K562 (cell line): ENCODE measurements around the gene TMEM121B. TPM values are rescaled to one million over a fixed set of nuclear protein-coding genes. Genes with fewer than 3 reads are reported as not detected.

Experiments used
- ATF1 ChIP-seq, 2 experiments: fragments of 450-650 bp in 1 of 2; IDR thresholded peaks; 2 replicates each; pipeline ENCODE4 v1.6.1; 2016; ENCODE audit warnings: missing compliant biosample characterization in 1 of 2, missing genetic modification characterization in 1 of 2
- CCNT2 ChIP-seq: IDR thresholded peaks from 2 replicates; pipeline ENCODE4 v1.6.1; 2011; ENCODE audit warnings: borderline replicate concordance, low read depth, mild to moderate bottlenecking, moderate library complexity, mixed read lengths, low read length; ENCODE audit not compliant: insufficient read length; ENCODE audit errors: extremely low read depth
- CREBBP ChIP-seq: IDR thresholded peaks from one replicate; pipeline ENCODE4 v1.6.1; 2012; ENCODE audit warnings: low read depth, mild to moderate bottlenecking, control low read depth, inconsistent platforms, low read length
- FOXK1 ChIP-seq: sonication (generic); formaldehyde crosslinking; IDR thresholded peaks from 2 replicates; pipeline ENCODE4 v1.8.0; 2022; ENCODE audit warnings: missing genetic modification reagents, mild to moderate bottlenecking, borderline replicate concordance
- GTF2E2 ChIP-seq: fragments of 200-800 bp; sonication (Bioruptor generic); IDR thresholded peaks from 2 replicates; pipeline ENCODE4 v1.6.1; 2016; ENCODE audit warnings: missing genetic modification characterization, missing compliant biosample characterization
- NCOA6 ChIP-seq: fragments of 450-650 bp; IDR thresholded peaks from 2 replicates; pipeline ENCODE4 v1.6.1; 2017; ENCODE audit warnings: mild to moderate bottlenecking
- NFIC ChIP-seq: fragments of 450-650 bp; IDR thresholded peaks from 2 replicates; pipeline ENCODE4 v1.6.1; 2017; ENCODE audit warnings: mild to moderate bottlenecking, inconsistent platforms
- RUNX1 ChIP-seq: sonication (generic); IDR thresholded peaks from 2 replicates; pipeline ENCODE4 v1.6.1; 2016; ENCODE audit warnings: antibody characterized with exemption, low read depth
- ZFX ChIP-seq: sonication (generic); formaldehyde crosslinking; IDR thresholded peaks from 2 replicates; pipeline ENCODE4 v1.8.0; 2022; ENCODE audit warnings: mild to moderate bottlenecking, missing genetic modification reagents, moderate library complexity
- ZNF695 ChIP-seq: fragments of 450-650 bp; formaldehyde crosslinking; IDR thresholded peaks from 2 replicates; pipeline ENCODE4 v1.4.0; 2020; ENCODE audit warnings: mild to moderate bottlenecking, moderate library complexity
- polyA plus RNA-seq, 8 experiments: library from polyadenylated mRNA; depleted of rRNA in 4 of 8; stranded (reverse) in 5 of 8; unstranded in 3 of 8; fragments of >200 nt; fragmentation: Nextera tagmentation in 2 of 8; fragmentation: Illumina TruSeq in 1 of 8; extraction: Ambion mirVana in 2 of 8; extraction: Trizol in 1 of 8; gene quantifications; 2 replicates each; pipeline versions ENCODE4 v1.2.1 to v1.2.3, GENCODE V29; 2011 to 2014; ENCODE audit warnings: inconsistent platforms in 1 of 8, missing spikeins in 1 of 8
- total RNA-seq, 7 experiments: library from RNA; depleted of rRNA in 6 of 7; stranded (reverse); fragments of >200 nt in 6 of 7; fragmentation: Illumina TruSeq in 2 of 7; extraction: Trizol in 2 of 7; gene quantifications; 2 replicates each; pipeline versions ENCODE4 v1.2.1 to v1.2.3, GENCODE V29; 2011 to 2021; ENCODE audit warnings: low replicate concordance in 1 of 7
- TF ChIP-seq, protein P1 (sequence below), 2 experiments: IDR thresholded peaks; 2 replicates each; pipeline ENCODE4 v1.6.1; 2012; ENCODE audit warnings: improper control_type of control experiment in 2 of 2, low read depth in 2 of 2, low read length in 2 of 2, borderline replicate concordance in 1 of 2
- TF ChIP-seq, protein P2 (sequence below): fragments of 450-650 bp; IDR thresholded peaks from 2 replicates; pipeline ENCODE4 v1.6.1; 2016; ENCODE audit warnings: mild to moderate bottlenecking, moderate library complexity

Gene TMEM121B
- total and polyA plus RNA-seq, 9 of the 15 experiments (the other 6 are each of a cell fraction or from before 2014, with no cell fraction given), result 0.03 to 0.07 (median 0.03) TPM; not detected in 6

DNA sequence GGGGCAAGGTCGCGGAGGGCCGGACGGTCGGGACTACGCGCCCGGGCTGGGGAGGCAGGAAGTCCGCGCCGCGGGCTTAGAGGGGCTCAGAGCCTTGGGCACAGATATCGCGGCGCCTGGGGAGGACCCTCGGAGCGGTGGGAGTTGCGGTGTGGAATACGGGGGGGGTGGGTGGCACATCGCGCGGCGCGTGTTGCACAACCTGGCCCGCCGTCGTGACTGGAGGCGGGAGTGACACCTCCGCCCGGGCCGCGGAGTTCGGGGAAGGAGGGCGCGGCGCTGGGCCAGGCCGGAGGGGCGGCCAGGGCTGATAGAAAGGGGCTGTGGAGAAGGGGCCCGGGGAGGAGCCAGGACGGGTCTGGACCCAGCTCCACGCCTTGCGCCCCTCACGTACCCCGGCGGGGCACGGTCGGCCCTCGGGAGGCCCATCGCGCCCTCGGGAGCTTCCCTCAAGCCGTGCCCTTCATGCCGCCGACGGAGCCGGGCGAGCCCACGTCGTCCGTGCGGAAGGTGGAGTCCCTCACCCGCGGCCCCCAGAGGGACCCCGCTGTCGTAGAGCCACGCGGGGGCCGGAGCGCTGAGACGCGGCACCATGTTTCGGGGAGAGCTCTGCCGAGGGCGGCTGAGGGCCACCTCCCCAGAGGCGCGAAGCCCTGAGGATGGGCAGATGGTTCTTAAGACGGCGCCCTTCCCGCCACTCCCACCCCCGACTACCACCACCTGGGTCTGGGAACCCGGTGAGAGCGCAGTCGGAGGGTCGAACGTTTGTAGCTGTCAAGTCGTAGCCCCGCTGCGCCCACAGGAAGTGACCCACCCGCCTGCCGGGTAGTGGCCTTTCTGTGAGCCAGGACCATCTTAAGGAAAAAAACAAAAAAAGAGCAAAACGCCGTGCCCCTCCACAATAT, 35.6 kb downstream of the TMEM121B start (continued):
- TF ChIP-seq, protein P1, sequence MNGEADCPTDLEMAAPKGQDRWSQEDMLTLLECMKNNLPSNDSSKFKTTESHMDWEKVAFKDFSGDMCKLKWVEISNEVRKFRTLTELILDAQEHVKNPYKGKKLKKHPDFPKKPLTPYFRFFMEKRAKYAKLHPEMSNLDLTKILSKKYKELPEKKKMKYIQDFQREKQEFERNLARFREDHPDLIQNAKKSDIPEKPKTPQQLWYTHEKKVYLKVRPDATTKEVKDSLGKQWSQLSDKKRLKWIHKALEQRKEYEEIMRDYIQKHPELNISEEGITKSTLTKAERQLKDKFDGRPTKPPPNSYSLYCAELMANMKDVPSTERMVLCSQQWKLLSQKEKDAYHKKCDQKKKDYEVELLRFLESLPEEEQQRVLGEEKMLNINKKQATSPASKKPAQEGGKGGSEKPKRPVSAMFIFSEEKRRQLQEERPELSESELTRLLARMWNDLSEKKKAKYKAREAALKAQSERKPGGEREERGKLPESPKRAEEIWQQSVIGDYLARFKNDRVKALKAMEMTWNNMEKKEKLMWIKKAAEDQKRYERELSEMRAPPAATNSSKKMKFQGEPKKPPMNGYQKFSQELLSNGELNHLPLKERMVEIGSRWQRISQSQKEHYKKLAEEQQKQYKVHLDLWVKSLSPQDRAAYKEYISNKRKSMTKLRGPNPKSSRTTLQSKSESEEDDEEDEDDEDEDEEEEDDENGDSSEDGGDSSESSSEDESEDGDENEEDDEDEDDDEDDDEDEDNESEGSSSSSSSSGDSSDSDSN (IDR thresholded peaks at IDR 0.05; ENCODE audit: borderline replicate concordance in 1 of 2, low read depth in 2 of 2, low read length in 2 of 2), result peak in 1 of 2 experiments; percentile 68; a peak in 1 of 4 replicates
- TF ChIP-seq ZFX (CRISPR knock-in tag), result peak; percentile 36
- no peak for TF ChIP-seq RUNX1
- no peak for TF ChIP-seq FOXK1 (CRISPR knock-in tag)
- TF ChIP-seq, protein P2, sequence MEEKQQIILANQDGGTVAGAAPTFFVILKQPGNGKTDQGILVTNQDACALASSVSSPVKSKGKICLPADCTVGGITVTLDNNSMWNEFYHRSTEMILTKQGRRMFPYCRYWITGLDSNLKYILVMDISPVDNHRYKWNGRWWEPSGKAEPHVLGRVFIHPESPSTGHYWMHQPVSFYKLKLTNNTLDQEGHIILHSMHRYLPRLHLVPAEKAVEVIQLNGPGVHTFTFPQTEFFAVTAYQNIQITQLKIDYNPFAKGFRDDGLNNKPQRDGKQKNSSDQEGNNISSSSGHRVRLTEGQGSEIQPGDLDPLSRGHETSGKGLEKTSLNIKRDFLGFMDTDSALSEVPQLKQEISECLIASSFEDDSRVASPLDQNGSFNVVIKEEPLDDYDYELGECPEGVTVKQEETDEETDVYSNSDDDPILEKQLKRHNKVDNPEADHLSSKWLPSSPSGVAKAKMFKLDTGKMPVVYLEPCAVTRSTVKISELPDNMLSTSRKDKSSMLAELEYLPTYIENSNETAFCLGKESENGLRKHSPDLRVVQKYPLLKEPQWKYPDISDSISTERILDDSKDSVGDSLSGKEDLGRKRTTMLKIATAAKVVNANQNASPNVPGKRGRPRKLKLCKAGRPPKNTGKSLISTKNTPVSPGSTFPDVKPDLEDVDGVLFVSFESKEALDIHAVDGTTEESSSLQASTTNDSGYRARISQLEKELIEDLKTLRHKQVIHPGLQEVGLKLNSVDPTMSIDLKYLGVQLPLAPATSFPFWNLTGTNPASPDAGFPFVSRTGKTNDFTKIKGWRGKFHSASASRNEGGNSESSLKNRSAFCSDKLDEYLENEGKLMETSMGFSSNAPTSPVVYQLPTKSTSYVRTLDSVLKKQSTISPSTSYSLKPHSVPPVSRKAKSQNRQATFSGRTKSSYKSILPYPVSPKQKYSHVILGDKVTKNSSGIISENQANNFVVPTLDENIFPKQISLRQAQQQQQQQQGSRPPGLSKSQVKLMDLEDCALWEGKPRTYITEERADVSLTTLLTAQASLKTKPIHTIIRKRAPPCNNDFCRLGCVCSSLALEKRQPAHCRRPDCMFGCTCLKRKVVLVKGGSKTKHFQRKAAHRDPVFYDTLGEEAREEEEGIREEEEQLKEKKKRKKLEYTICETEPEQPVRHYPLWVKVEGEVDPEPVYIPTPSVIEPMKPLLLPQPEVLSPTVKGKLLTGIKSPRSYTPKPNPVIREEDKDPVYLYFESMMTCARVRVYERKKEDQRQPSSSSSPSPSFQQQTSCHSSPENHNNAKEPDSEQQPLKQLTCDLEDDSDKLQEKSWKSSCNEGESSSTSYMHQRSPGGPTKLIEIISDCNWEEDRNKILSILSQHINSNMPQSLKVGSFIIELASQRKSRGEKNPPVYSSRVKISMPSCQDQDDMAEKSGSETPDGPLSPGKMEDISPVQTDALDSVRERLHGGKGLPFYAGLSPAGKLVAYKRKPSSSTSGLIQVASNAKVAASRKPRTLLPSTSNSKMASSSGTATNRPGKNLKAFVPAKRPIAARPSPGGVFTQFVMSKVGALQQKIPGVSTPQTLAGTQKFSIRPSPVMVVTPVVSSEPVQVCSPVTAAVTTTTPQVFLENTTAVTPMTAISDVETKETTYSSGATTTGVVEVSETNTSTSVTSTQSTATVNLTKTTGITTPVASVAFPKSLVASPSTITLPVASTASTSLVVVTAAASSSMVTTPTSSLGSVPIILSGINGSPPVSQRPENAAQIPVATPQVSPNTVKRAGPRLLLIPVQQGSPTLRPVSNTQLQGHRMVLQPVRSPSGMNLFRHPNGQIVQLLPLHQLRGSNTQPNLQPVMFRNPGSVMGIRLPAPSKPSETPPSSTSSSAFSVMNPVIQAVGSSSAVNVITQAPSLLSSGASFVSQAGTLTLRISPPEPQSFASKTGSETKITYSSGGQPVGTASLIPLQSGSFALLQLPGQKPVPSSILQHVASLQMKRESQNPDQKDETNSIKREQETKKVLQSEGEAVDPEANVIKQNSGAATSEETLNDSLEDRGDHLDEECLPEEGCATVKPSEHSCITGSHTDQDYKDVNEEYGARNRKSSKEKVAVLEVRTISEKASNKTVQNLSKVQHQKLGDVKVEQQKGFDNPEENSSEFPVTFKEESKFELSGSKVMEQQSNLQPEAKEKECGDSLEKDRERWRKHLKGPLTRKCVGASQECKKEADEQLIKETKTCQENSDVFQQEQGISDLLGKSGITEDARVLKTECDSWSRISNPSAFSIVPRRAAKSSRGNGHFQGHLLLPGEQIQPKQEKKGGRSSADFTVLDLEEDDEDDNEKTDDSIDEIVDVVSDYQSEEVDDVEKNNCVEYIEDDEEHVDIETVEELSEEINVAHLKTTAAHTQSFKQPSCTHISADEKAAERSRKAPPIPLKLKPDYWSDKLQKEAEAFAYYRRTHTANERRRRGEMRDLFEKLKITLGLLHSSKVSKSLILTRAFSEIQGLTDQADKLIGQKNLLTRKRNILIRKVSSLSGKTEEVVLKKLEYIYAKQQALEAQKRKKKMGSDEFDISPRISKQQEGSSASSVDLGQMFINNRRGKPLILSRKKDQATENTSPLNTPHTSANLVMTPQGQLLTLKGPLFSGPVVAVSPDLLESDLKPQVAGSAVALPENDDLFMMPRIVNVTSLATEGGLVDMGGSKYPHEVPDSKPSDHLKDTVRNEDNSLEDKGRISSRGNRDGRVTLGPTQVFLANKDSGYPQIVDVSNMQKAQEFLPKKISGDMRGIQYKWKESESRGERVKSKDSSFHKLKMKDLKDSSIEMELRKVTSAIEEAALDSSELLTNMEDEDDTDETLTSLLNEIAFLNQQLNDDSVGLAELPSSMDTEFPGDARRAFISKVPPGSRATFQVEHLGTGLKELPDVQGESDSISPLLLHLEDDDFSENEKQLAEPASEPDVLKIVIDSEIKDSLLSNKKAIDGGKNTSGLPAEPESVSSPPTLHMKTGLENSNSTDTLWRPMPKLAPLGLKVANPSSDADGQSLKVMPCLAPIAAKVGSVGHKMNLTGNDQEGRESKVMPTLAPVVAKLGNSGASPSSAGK, result peak; percentile 75; the same call in 1 of the 2 replicates
- TF ChIP-seq NCOA6, result peak; percentile 56; the same call in 1 of the 2 replicates
- 0 out of 2 replicates have a peak, but pooled peaks have one; percentile 5 for TF ChIP-seq GTF2E2 (tag)
- peak; percentile 39 for TF ChIP-seq NFIC
- TF ChIP-seq ATF1 (CRISPR knock-in tag; IDR thresholded peaks at IDR 0.05), result no peak
- 0 out of 2 replicates have a peak, but pooled peaks have one; percentile 4 for TF ChIP-seq ATF1 (tag; IDR thresholded peaks at IDR 0.05)
- no peak for TF ChIP-seq ZNF695
- TF ChIP-seq CREBBP, result no peak
- TF ChIP-seq CCNT2, result peak; percentile 28
